Large intestine (tissue), 3 donors: Measurements from ENCODE around the gene RABEPK. TPM values are rescaled to one million over a fixed set of nuclear protein-coding genes. Genes with fewer than 3 reads are reported as not detected.

Experiments
- DNase-seq, 2 donors: peaks; one replicate each; pipeline versions ENCODE4 v3.0.0 to v3.0.0-alpha.2; 2013
- H3K27ac ChIP-seq: one replicate; pipeline ENCODE4 v1.5.1; 2013; ENCODE audit warnings: low read length
- H3K27me3 ChIP-seq: 2 replicates; pipeline ENCODE4 v1.6.1; 2013; ENCODE audit warnings: low read length; ENCODE audit not compliant: control insufficient read depth, insufficient read depth
- H3K36me3 ChIP-seq: 2 replicates; pipeline ENCODE4 v1.6.1; 2013; ENCODE audit warnings: low read length; ENCODE audit not compliant: control insufficient read depth, insufficient read depth
- H3K4me1 ChIP-seq: one replicate; pipeline ENCODE4 v1.6.1; 2013; ENCODE audit warnings: low read length; ENCODE audit not compliant: control insufficient read depth, insufficient read depth
- H3K4me3 ChIP-seq: one replicate; pipeline ENCODE4 v1.5.1; 2013; ENCODE audit warnings: low read length
- H3K9me3 ChIP-seq: one replicate; pipeline ENCODE4 v1.6.1; 2013; ENCODE audit warnings: mild to moderate bottlenecking, low read depth, low read length, moderate library complexity; ENCODE audit not compliant: control insufficient read depth
- WGBS: methylation state at CpG from one replicate; pipeline ENCODE4 v1.1.5; 2013; ENCODE audit warnings: low lambda C conversion rate; ENCODE audit not compliant: insufficient coverage; 5-methylcytosine and 5-hydroxymethylcytosine counted together
- polyA plus RNA-seq: library from polyadenylated mRNA; unstranded; fragments of 120-200 nt; gene quantifications from one replicate; pipeline ENCODE4 v1.2.1, GENCODE V29; 2013

The RABEPK gene
- polyA plus RNA-seq, 1 donor = 21.1 TPM

GRCh38 chr9:125268394-125269013, 68.2 kb downstream of the RABEPK start:
- Histone ChIP-seq H3K4me1 (peaks cover 7% of the 10 kb centered on the region), H3K4me3 (no peak overlapping the region), H3K27ac (no peak overlapping the region), H3K9me3 (no peaks in the 10 kb centered on the region), H3K36me3 (peaks cover 6% of the 10 kb centered on the region), H3K27me3 (no peaks in the 10 kb centered on the region)
- no peak for DNase-seq
- WGBS = no CpG with 5 or more reads among the region's 6 CpGs

GRCh38 chr9:125269014-125269397, 68.7 kb downstream of the RABEPK start:
- DNase-seq = no peak
- Histone ChIP-seq H3K27me3 (no peaks in the 10 kb centered on the region), H3K9me3 (no peaks in the 10 kb centered on the region), H3K27ac (no peak overlapping the region), H3K4me1 (peaks cover 7% of the 10 kb centered on the region), H3K36me3 (peaks cover 4% of the 10 kb centered on the region), H3K4me3 (no peak overlapping the region)
- WGBS = no CpG with 5 or more reads among the region's 1 CpG

GRCh38 chr9:125271081-125271480, 70.7 kb downstream of the RABEPK start:
- Histone ChIP-seq H3K9me3 (no peaks in the 10 kb centered on the region), H3K4me1 (peaks cover 7% of the 10 kb centered on the region), H3K27me3 (no peaks in the 10 kb centered on the region), H3K27ac (no peak overlapping the region), H3K36me3 (peaks cover 2% of the 10 kb centered on the region), H3K4me3 (no peak overlapping the region)
- DNase-seq = no peak
- WGBS = 93% methylated on average over 3 of the region's 5 CpGs

- Histone ChIP-seq H3K9me3 (no peaks in the 10 kb centered on the region), H3K36me3 (peaks cover 2% of the 10 kb centered on the region), H3K27ac (peak overlapping the region; percentile 9), H3K4me3 (no peak overlapping the region), H3K4me1 (peaks cover 7% of the 10 kb centered on the region), H3K27me3 (no peaks in the 10 kb centered on the region)
- 20% methylated on average over 1 of the region's 3 CpGs for WGBS
- peak; percentile 70 to 88 for DNase-seq
Observed at GRCh38 chr9:125272697-125273096, 72.4 kb downstream of the RABEPK start.

- peaks cover 7% of the 10 kb centered on the region for H3K4me1 ChIP-seq
- H3K36me3 ChIP-seq = peaks cover 2% of the 10 kb centered on the region
- DNase-seq = no peak
- no peaks in the 10 kb centered on the region for H3K27me3 ChIP-seq
- no peak overlapping the region for H3K4me3 ChIP-seq
- no peaks in the 10 kb centered on the region for H3K9me3 ChIP-seq
- no peak overlapping the region for H3K27ac ChIP-seq
- WGBS = no CpG with 5 or more reads among the region's 4 CpGs
Observed at GRCh38 chr9:125276771-125277170, 76.4 kb downstream of the RABEPK start.

GRCh38 chr9:125277411-125277810, 77.1 kb downstream of the RABEPK start:
- no peak overlapping the region for H3K4me3 ChIP-seq
- peaks cover under 1% of the 10 kb centered on the region for H3K4me1 ChIP-seq
- H3K9me3 ChIP-seq = no peaks in the 10 kb centered on the region
- H3K36me3 ChIP-seq = peaks cover 2% of the 10 kb centered on the region
- no peak for DNase-seq
- no peak overlapping the region for H3K27ac ChIP-seq
- H3K27me3 ChIP-seq = no peaks in the 10 kb centered on the region

- no peak overlapping the region for H3K27ac ChIP-seq
- 100% methylated on average over 1 of the region's 4 CpGs for WGBS
- H3K36me3 ChIP-seq = peaks cover 2% of the 10 kb centered on the region
- H3K9me3 ChIP-seq = no peaks in the 10 kb centered on the region
- H3K27me3 ChIP-seq = no peaks in the 10 kb centered on the region
- H3K4me1 ChIP-seq = no peaks in the 10 kb centered on the region
- DNase-seq = no peak
- H3K4me3 ChIP-seq = no peak overlapping the region
Observed at GRCh38 chr9:125280945-125281344, 80.6 kb downstream of the RABEPK start.

Other genes with a start within 250 kb of the RABEPK start
- 6.9 TPM for gene SCAI, start 57.0 kb upstream of the RABEPK start, polyA plus RNA-seq
- gene PPP6C, start 10.7 kb upstream of the RABEPK start, polyA plus RNA-seq = 28.7 TPM
- gene HSPA5, start 40.8 kb downstream of the RABEPK start, polyA plus RNA-seq = 314 TPM
- gene GAPVD1, start 61.3 kb downstream of the RABEPK start, polyA plus RNA-seq = 27.6 TPM